T47D (cell line): ENCODE data around the gene TTLL7.
"Not testable (repeated sequence)": the region's sequence is repeated elsewhere in the genome, so short reads cannot be mapped to it uniquely, and the experiment has no call there.

ENCODE experiments used
- DNase-seq, 2 experiments: peaks; one replicate each; pipeline versions ENCODE4 v3.0.0 to v3.0.0-alpha.2; 2011 to 2012; ENCODE audit warnings: low read depth in 1 of 2, low spot score in 1 of 2
- JUND ChIP-seq: IDR thresholded peaks from 2 replicates; pipeline ENCODE4 v1.6.1; 2012; ENCODE audit warnings: low read depth
- in situ Hi-C: cut with HindIII; loops from 2 replicates; pipeline ENCODE4 v1.10.0; 2016; ENCODE audit warnings: low sequenced_read_pairs, low pct_unique_long_range_greater_than_20kb

The TTLL7 gene

GRCh38 chr1:83934550-83934949 lies 64.4 kb downstream of the TTLL7 start:
- DNase-seq: no peak
- in situ Hi-C loops: no loop called here
- no peak for TF ChIP-seq JUND

- in situ Hi-C loops: no loop called here
- TF ChIP-seq JUND: no peak
- DNase-seq: no peak
Observed at GRCh38 chr1:83932693-83933092, 66.2 kb downstream of the TTLL7 start.

- DNase-seq: no peak
- in situ Hi-C loops: no loop called here
- TF ChIP-seq JUND: no peak
Observed at GRCh38 chr1:83932281-83932680, 66.7 kb downstream of the TTLL7 start.

- no peak for TF ChIP-seq JUND
- peak; percentile 37 to 52 for DNase-seq
- in situ Hi-C loops: no loop called here
Observed at GRCh38 chr1:83931658-83932253, 67.2 kb downstream of the TTLL7 start.

GRCh38 chr1:83929184-83929583 lies 69.7 kb downstream of the TTLL7 start:
- in situ Hi-C loops: no loop called here
- DNase-seq: peak in 1 of 2 experiments; percentile 57
- no peak for TF ChIP-seq JUND

GRCh38 chr1:83928396-83928795 lies 70.5 kb downstream of the TTLL7 start:
- DNase-seq: no peak
- in situ Hi-C loops: no loop called here
- no peak for TF ChIP-seq JUND

- TF ChIP-seq JUND: no peak
Observed at GRCh38 chr1:83927701-83928100, 71.2 kb downstream of the TTLL7 start.

GRCh38 chr1:83927061-83927460 lies 71.9 kb downstream of the TTLL7 start:
- in situ Hi-C loops: no loop called here
- no peak for DNase-seq
- TF ChIP-seq JUND: no peak

More at GRCh38 chr1:83927701-83928100, 71.2 kb downstream of the TTLL7 start:
- in situ Hi-C loops: no loop called here
- DNase-seq: no peak

GRCh38 chr1:83923553-83923952 lies 75.4 kb downstream of the TTLL7 start:
- in situ Hi-C loops: no loop called here
- TF ChIP-seq JUND: no peak

GRCh38 chr1:83922431-83922830 lies 76.5 kb downstream of the TTLL7 start:
- no peak for DNase-seq
- in situ Hi-C loops: no loop called here
- no peak for TF ChIP-seq JUND

More at GRCh38 chr1:83923553-83923952, 75.4 kb downstream of the TTLL7 start:
- no peak for DNase-seq

GRCh38 chr1:83920320-83920719 lies 78.6 kb downstream of the TTLL7 start:
- in situ Hi-C loops: no loop called here
- TF ChIP-seq JUND: no peak
- no peak for DNase-seq

GRCh38 chr1:83919872-83920271 lies 79.1 kb downstream of the TTLL7 start:
- TF ChIP-seq JUND: no peak
- in situ Hi-C loops: no loop called here
- DNase-seq: no peak

- no peak for DNase-seq
- no peak for TF ChIP-seq JUND
- in situ Hi-C loops: no loop called here
Observed at GRCh38 chr1:83918688-83919285, 80.1 kb downstream of the TTLL7 start.

- TF ChIP-seq JUND: no peak
- DNase-seq: no peak
- in situ Hi-C loops: no loop called here
Observed at GRCh38 chr1:83917959-83918358, 81.0 kb downstream of the TTLL7 start.

- in situ Hi-C loops, DNase-seq: not testable (repeated sequence)
Observed at GRCh38 chr1:83916094-83916493, 82.8 kb downstream of the TTLL7 start.
